Gastrocnemius medialis (tissue), 4 donors: ENCODE measurements around the gene RGS1. TPM values are rescaled to one million over a fixed set of nuclear protein-coding genes. Genes with fewer than 3 reads are reported as not detected.

Experiments
- ATAC-seq, 2 donors: fragments of 150-250 bp; one replicate each; pipeline ENCODE4 v1.9.1; 2016
- DNase-seq, 2 donors: peaks; one replicate each; pipeline ENCODE4 v3.0.0-alpha.2; 2019
- H3K27ac ChIP-seq, 4 donors: fragments of 200-600 bp; sonication (generic); 1 replicate in 1 of 4; 2 replicates in 3 of 4; pipeline ENCODE4 v1.5.1; 2016 to 2018; ENCODE audit warnings: mild to moderate bottlenecking in 2 of 4, moderate library complexity in 1 of 4
- H3K27me3 ChIP-seq, 3 donors: fragments of 200-600 bp; sonication (generic) in 2 of 3; 1 replicate in 1 of 3; 2 replicates in 2 of 3; pipeline versions ENCODE4 v1.5.1 to v1.6.0; 2016 to 2019; ENCODE audit warnings: mild to moderate bottlenecking in 1 of 3, moderate library complexity in 1 of 3
- H3K36me3 ChIP-seq, 2 donors: fragments of 200-600 bp; sonication (generic) in 1 of 2; one replicate each; pipeline ENCODE4 v1.5.1; 2017 to 2018
- H3K4me1 ChIP-seq, 2 donors: fragments of 200-600 bp; sonication (generic) in 1 of 2; one replicate each; pipeline ENCODE4 v1.5.1; 2016 to 2017; ENCODE audit warnings: mild to moderate bottlenecking in 2 of 2
- H3K4me3 ChIP-seq, 4 donors: fragments of 200-600 bp; sonication (generic) in 3 of 4; 1 replicate in 1 of 4; 2 replicates in 3 of 4; pipeline ENCODE4 v1.5.1; 2016 to 2019; ENCODE audit warnings: mild to moderate bottlenecking in 2 of 4
- H3K9me3 ChIP-seq, 3 donors: fragments of 200-600 bp; sonication (generic) in 2 of 3; 1 replicate in 1 of 3; 2 replicates in 2 of 3; pipeline ENCODE4 v1.5.1; 2016 to 2019
- CTCF ChIP-seq, 5 experiments: fragments of 450-650 bp in 3 of 5; fragments of 200-600 bp in 2 of 5; sonication (generic) in 2 of 5; IDR thresholded peaks in 4 of 5; conservative IDR thresholded peaks in 1 of 5; 1 replicate in 4 of 5; 2 replicates in 1 of 5; pipeline ENCODE4 v1.5.1; 2016 to 2019; ENCODE audit warnings: antibody characterized with exemption in 5 of 5, mild to moderate bottlenecking in 3 of 5, moderate library complexity in 3 of 5
- POLR2A ChIP-seq, 2 donors: fragments of 450-650 bp; IDR thresholded peaks; one replicate each; pipeline ENCODE4 v1.6.1; 2017; ENCODE audit warnings: antibody characterized with exemption in 2 of 2, mild to moderate bottlenecking in 2 of 2, moderate library complexity in 2 of 2
- in situ Hi-C, 4 donors: fragments of 200-750 bp; cut with MboI; loops; one replicate each; pipeline versions ENCODE4 v1.15.0 to v1.8.0; 2017; ENCODE audit warnings: low sequenced_read_pairs in 4 of 4
- intact Hi-C: fragments of 100-400 bp; cut with DNase I; formaldehyde crosslinking; loops from one replicate; pipeline ENCODE4 v1.15.1; 2023; ENCODE audit warnings: low total_unique reads
- total RNA-seq, 4 donors: library from RNA; depleted of rRNA; stranded (reverse); fragments of >200 nt; gene quantifications; one replicate each; pipeline versions ENCODE4 v1.1.0 to v1.2.3, GENCODE V29; 2016

Gene RGS1
- total RNA-seq, 4 donors from 2014 or later: 1.0 to 4.9 (median 3.5) TPM

GRCh38 chr1:192565946-192566345 lies 9.6 kb upstream of the RGS1 start:
- no peak for ATAC-seq
- intact Hi-C loops (no loop called here), in situ Hi-C loops (no loop called here)
- Histone ChIP-seq H3K4me3 (no peak overlapping the region), H3K27ac (no peak overlapping the region), H3K27me3 (no peaks in the 10 kb centered on the region), H3K4me1 (no peaks in the 10 kb centered on the region), H3K36me3 (no peaks in the 10 kb centered on the region), H3K9me3 (no peaks in the 10 kb centered on the region)
- no peak for DNase-seq
- no peak for TF ChIP-seq POLR2A (IDR thresholded peaks at IDR 0.05)
- TF ChIP-seq CTCF (IDR thresholded peaks at IDR 0.05 in 4 of 5, conservative IDR thresholded peaks at IDR 0.05 in 1 of 5): no peak

GRCh38 chr1:192566657-192567056 lies 8.9 kb upstream of the RGS1 start:
- intact Hi-C loops (no loop called here), in situ Hi-C loops (no loop called here)
- ATAC-seq: no peak

GRCh38 chr1:192568063-192568462 lies 7.5 kb upstream of the RGS1 start:
- no peak for ATAC-seq
- no peak for TF ChIP-seq CTCF (IDR thresholded peaks at IDR 0.05 in 4 of 5, conservative IDR thresholded peaks at IDR 0.05 in 1 of 5)
- no peak for TF ChIP-seq POLR2A (IDR thresholded peaks at IDR 0.05)
- Histone ChIP-seq H3K36me3 (no peaks in the 10 kb centered on the region), H3K27me3 (no peaks in the 10 kb centered on the region), H3K9me3 (no peaks in the 10 kb centered on the region), H3K4me3 (no peak overlapping the region), H3K27ac (no peak overlapping the region), H3K4me1 (no peaks in the 10 kb centered on the region)
- intact Hi-C loops: no loop called here
- in situ Hi-C loops: no loop called here
- DNase-seq: no peak

More at GRCh38 chr1:192566657-192567056, 8.9 kb upstream of the RGS1 start:
- Histone ChIP-seq H3K27me3 (no peaks in the 10 kb centered on the region), H3K4me1 (no peaks in the 10 kb centered on the region), H3K27ac (no peak overlapping the region), H3K4me3 (no peak overlapping the region), H3K9me3 (no peaks in the 10 kb centered on the region), H3K36me3 (no peaks in the 10 kb centered on the region)
- no peak for DNase-seq
- TF ChIP-seq POLR2A (IDR thresholded peaks at IDR 0.05) (no peak), CTCF (IDR thresholded peaks at IDR 0.05 in 4 of 5, conservative IDR thresholded peaks at IDR 0.05 in 1 of 5) (no peak)

GRCh38 chr1:192571668-192572067 lies 3.9 kb upstream of the RGS1 start:
- ATAC-seq (no peak), DNase-seq (no peak)
- TF ChIP-seq CTCF (IDR thresholded peaks at IDR 0.05 in 4 of 5, conservative IDR thresholded peaks at IDR 0.05 in 1 of 5) (no peak), POLR2A (IDR thresholded peaks at IDR 0.05) (no peak)
- intact Hi-C loops: no loop called here
- in situ Hi-C loops: no loop called here
- H3K9me3 ChIP-seq: no peaks in the 10 kb centered on the region
- no peaks in the 10 kb centered on the region for H3K36me3 ChIP-seq
- no peaks in the 10 kb centered on the region for H3K27me3 ChIP-seq
- no peak overlapping the region for H3K27ac ChIP-seq
- no peaks in the 10 kb centered on the region for H3K4me1 ChIP-seq
- H3K4me3 ChIP-seq: no peak overlapping the region

GRCh38 chr1:192573499-192573898 lies 2.1 kb upstream of the RGS1 start:
- ATAC-seq (no peak), DNase-seq (no peak)
- Histone ChIP-seq H3K27ac (no peak overlapping the region), H3K4me1 (no peaks in the 10 kb centered on the region), H3K27me3 (no peaks in the 10 kb centered on the region), H3K9me3 (no peaks in the 10 kb centered on the region), H3K36me3 (no peaks in the 10 kb centered on the region), H3K4me3 (no peak overlapping the region)
- in situ Hi-C loops (no loop called here), intact Hi-C loops (no loop called here)
- no peak for TF ChIP-seq POLR2A (IDR thresholded peaks at IDR 0.05)
- no peak for TF ChIP-seq CTCF (IDR thresholded peaks at IDR 0.05 in 4 of 5, conservative IDR thresholded peaks at IDR 0.05 in 1 of 5)
